Cardiac septum (tissue), 1 donor: ENCODE data around the gene FKBP9. TPM values are rescaled to one million over a fixed set of nuclear protein-coding genes. Genes with fewer than 3 reads are reported as not detected.
"Not testable (repeated sequence)": the region's sequence is repeated elsewhere in the genome, so short reads cannot be mapped to it uniquely, and the experiment has no call there.

Experiments
- DNase-seq: peaks from one replicate; pipeline ENCODE4 v3.0.0-alpha.2; 2020; ENCODE audit warnings: low spot score
- intact Hi-C: fragments of 100-400 bp; cut with DNase I; formaldehyde crosslinking; loops from one replicate; pipeline ENCODE4 v1.14.0; 2022
- total RNA-seq: library from RNA; stranded (reverse); fragmentation: NEBNext Ultra II Directional; extraction: Animal tissue kit (Norgen Biotek cat#: 25700); gene quantifications from one replicate; pipeline ENCODE4 v1.2.1, GENCODE V29; 2021
- donor health status: DM: no; HTN: no; CAD: no.

The FKBP9 gene
- total RNA-seq, 1 donor from 2014 or later: 137 TPM

- DNase-seq: no peak
- intact Hi-C loops: no loop called here
These were observed 9.7 kb upstream of the FKBP9 start for GRCh38 chr7:32947420-32947983.

GRCh38 chr7:32948202-32948601 lies 9.0 kb upstream of the FKBP9 start:
- DNase-seq: no peak
- intact Hi-C loops: no loop called here

- intact Hi-C loops: no loop called here
- DNase-seq: no peak
These were observed 4.4 kb upstream of the FKBP9 start for GRCh38 chr7:32952876-32953275.

- intact Hi-C loops: loop anchor here (5.0 kb wide), 3 partner anchors 84 to 149 kb away; partner anchors contain the start of genes NT5C3A and RP9
These were observed 1.1 kb downstream of the FKBP9 start for GRCh38 chr7:32958046-32959025.

GRCh38 chr7:32963880-32964301 lies 6.7 kb downstream of the FKBP9 start:
- DNase-seq, intact Hi-C loops: not testable (repeated sequence)

More at GRCh38 chr7:32958046-32959025, 1.1 kb downstream of the FKBP9 start:
- DNase-seq: peak; percentile 82

- intact Hi-C loops, DNase-seq: not testable (repeated sequence)
These were observed 7.4 kb downstream of the FKBP9 start for GRCh38 chr7:32964461-32965159.

GRCh38 chr7:32966489-32967267 lies 9.4 kb downstream of the FKBP9 start:
- intact Hi-C loops, DNase-seq: not testable (repeated sequence)

GRCh38 chr7:32967268-32967582 lies 10.0 kb downstream of the FKBP9 start:
- DNase-seq, intact Hi-C loops: not testable (repeated sequence)

GRCh38 chr7:32971967-32972366 lies 14.7 kb downstream of the FKBP9 start:
- DNase-seq, intact Hi-C loops: not testable (repeated sequence)

GRCh38 chr7:32977159-32977558 lies 19.9 kb downstream of the FKBP9 start:
- DNase-seq, intact Hi-C loops: not testable (repeated sequence)

GRCh38 chr7:32979246-32979645 lies 22.0 kb downstream of the FKBP9 start:
- DNase-seq, intact Hi-C loops: not testable (repeated sequence)

GRCh38 chr7:32979902-32980301 lies 22.7 kb downstream of the FKBP9 start:
- DNase-seq, intact Hi-C loops: not testable (repeated sequence)

GRCh38 chr7:32988148-32988547 lies 30.9 kb downstream of the FKBP9 start:
- DNase-seq, intact Hi-C loops: not testable (repeated sequence)

- intact Hi-C loops, DNase-seq: not testable (repeated sequence)
These were observed 33.9 kb downstream of the FKBP9 start for GRCh38 chr7:32991068-32991585.

- intact Hi-C loops, DNase-seq: not testable (repeated sequence)
These were observed 34.9 kb downstream of the FKBP9 start for GRCh38 chr7:32991975-32992700.

- DNase-seq, intact Hi-C loops: not testable (repeated sequence)
These were observed 35.5 kb downstream of the FKBP9 start for GRCh38 chr7:32992750-32993149.

- DNase-seq, intact Hi-C loops: not testable (repeated sequence)
These were observed 40.7 kb downstream of the FKBP9 start for GRCh38 chr7:32997956-32998355.
